GM04503 (cell line): ENCODE data around the gene METTL4.
A peak's percentile ranks its signal among the peaks of the same experiment; 100 is the strongest.

Experiments used
- DNase-seq: peaks from one replicate; pipeline ENCODE4 v3.0.0-alpha.2; 2012; ENCODE audit warnings: low read depth

Gene METTL4

GRCh38 chr18:2571200-2572170, at the start of gene METTL4, which contains the start of gene NDC80:
Gene METTL4 (minus strand): TSS chr18:2571505. CDS start chr18:2567216, 4,289 bp downstream.
Gene NDC80 (plus strand): TSS chr18:2571557. CDS start chr18:2572986, 1,429 bp downstream.
- peak; percentile 36 for DNase-seq

- no peak for DNase-seq
These were observed 46.7 kb upstream of the METTL4 start for GRCh38 chr18:2618009-2618408.

- DNase-seq, result no peak
These were observed 46.2 kb upstream of the METTL4 start for GRCh38 chr18:2617401-2617998.

DNA sequence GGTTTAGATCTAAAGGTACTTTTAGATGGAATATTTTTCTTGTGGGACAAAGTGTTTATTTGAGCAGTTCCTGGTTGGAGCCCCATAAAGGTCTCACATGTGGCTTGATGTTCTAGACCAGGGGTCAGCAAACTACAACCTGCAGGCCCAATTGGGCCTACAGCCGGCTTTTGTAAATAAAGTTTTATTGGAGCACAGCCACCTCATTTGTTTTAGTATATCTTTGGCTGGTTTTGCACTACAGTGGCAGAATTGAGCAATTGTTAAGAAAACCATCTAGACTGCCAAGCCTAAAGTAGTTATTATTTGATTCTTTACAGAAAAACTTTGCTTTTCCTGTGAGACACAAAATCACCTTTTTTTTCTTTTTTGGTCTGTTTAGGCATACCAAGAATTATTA, 41.7 kb upstream of the METTL4 start:
- no peak for DNase-seq

- no peak for DNase-seq
These were observed 39.2 kb upstream of the METTL4 start for GRCh38 chr18:2610549-2610948.

DNA sequence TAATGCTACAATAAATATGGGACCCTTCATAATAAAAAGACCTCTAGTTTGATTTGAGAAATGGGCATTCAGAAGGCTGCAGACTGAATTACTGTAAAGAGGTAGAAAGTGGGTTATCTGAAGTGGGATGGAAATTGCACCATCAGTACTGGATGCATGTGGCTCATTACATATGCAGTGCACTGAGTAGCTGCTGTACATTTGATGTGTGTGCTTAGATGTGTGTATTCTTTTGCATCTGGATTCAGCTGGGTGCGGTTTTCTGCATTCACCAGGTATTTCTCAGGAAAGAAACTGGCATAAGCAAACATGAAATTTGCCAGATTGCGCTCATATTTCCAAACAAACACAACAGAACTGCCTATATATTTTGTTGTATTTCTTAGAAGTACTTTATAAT, 38.3 kb upstream of the METTL4 start:
- DNase-seq, result no peak

DNA sequence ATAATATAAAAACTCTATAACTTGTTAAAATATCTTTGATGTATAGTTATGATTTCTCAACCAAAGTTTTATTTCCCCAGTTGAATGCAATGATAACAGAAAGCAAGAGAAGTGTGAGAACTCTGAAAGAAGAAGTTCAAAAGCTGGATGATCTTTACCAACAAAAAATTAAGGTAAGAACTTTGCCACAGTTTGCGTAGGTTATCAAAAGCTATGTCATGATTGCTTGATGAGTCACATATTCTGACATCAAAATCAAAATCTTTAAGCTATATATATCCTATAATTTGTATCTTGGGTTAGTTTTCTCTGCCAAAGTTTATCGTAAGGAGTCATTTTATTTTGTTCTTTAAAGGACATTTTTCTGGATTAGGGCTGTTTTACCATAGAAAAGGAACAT, 35.0 kb upstream of the METTL4 start:
- no peak for DNase-seq

DNA sequence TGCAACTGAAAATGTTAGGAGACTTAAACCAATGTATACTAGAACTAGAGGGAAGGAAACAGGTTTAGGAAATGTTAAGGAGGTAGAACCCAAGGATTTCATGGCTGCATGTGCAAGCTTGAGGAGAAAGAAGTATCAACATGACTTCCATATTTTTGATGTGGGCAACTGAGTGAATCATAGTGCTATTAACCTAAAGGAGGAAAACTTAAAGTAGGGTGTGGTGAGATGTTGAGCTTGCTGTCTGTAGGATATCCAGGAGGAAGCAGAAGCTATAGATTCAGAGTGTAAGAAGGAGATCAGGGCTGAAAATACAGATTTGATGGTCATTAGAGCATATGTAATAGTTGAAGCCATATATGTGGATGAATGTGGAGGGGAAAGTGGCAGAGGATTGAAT, 31.5 kb upstream of the METTL4 start:
- DNase-seq, result no peak

DNA sequence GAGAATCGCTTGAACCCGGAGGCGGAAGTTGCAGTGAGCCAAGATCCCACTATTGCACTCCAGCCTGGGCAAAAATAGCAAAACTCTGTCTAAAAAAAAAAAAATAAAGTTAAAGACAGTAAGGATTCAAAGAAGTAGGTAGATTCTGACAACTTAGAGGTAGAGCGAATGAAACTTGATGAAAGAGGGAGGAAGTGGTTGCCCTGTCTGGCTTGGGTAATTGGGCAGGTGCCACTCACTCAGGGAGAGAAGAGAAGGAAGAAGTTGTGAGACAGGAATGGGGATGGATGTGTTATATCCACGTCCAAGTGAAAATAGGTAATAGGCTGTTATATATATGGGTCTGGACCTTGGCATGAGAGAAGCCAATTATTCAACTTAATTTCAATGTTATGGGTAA, 26.3 kb upstream of the METTL4 start:
- no peak for DNase-seq

DNA sequence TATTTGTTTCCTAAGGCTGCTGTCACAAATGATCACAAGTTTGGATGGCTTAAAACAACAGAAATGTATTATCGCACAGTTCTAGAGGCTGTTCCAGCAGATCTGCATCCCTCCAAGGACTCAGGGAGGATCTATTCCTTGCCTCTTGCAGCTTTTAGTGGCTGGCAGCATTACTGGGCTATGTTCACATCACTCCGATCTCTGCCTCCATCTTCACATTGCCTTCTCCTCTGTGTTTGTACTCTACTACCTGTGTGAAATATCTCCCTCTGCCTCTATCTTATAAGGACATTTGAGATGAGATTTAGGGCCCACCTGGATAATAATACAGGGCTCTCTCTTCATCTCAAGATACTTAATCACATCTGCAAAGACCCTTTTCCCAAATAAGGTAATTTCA, 19.0 kb upstream of the METTL4 start:
- no peak for DNase-seq

DNA sequence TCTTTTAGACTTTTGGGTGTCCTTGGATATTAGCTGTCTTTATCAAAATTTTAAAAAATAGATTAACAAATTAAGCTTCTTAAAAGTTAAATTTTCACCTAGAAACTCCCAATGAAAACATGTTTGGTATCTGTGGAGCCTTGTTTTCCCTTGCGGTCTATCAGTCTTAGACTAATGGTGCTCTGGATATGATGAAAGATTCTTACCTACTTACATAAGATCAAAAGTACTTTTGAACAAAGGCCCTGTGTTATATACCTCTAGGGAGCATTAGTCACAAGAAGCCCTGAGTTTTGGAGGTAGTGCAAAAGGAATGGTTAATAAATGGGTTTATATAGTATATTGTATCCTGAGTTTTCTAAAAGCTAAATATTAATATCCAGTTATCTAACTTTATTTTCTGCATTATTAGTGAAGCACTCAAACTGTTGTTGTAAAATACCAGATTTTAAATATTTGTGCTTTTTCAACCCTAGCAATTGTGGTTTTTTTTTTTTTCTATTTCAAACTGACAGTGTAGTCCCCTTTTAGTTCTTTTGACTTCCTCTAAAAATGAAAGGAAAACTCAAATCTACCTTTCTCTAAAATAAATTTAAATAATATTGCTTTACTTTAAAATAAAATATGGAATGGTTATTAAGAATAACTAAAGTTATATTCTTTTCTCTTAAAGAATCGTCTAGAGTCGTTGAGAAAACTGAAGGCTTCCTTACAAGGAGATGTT, 18.2 kb upstream of the METTL4 start:
- DNase-seq, result no peak

DNA sequence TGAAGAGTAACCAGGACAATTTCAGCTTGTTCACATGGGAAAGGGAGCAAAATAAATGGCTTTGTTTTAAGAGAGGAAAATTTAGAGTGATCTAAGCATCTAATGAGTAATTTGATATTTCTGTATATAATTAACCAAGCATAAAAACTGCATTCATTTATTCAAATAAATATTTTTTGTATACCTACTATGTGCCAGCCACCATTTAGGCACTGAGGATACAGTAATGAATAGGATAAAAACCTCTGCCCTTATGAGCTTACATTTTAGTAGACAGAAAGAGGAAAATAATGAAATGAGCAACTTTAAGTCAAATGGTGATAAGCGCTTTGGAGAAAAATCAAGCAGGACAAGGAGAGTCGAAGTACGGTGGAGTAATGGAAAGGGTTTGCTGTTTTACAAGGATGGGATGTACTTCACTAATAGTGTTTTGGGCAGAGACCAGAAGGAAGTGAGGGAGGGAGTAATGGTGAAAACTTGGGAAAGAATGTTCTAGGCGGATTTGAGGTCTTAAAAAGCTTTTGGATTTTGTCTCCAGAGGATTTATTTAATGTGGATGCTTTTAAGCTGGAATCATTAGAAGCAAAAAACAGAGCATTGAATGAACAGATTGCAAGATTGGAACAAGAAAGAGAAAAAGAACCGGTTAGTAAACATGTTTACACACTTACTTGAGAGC, 17.5 kb upstream of the METTL4 start:
- no peak for DNase-seq

GRCh38 chr18:2587788-2588187, 16.5 kb upstream of the METTL4 start:
- DNase-seq, result no peak

DNA sequence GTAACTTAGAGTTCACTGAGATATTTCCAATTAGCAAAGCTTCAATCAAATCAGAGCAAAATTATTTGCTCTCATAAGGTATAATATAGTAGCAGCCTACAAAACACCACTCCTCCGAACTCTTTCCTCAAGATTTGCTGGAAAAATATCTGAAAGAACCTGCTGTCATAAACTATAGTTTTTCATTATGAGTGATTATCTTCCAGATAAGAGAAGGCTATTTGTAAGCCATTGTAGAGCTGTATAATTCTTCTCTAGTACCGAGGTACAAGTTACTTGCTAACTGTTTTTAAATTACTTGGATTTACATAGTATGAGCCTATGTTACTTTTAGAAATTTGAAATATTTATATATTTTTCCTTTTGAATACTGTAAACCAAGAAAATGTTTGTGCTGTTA, 2.1 kb upstream of the METTL4 start:
- no peak for DNase-seq

DNA sequence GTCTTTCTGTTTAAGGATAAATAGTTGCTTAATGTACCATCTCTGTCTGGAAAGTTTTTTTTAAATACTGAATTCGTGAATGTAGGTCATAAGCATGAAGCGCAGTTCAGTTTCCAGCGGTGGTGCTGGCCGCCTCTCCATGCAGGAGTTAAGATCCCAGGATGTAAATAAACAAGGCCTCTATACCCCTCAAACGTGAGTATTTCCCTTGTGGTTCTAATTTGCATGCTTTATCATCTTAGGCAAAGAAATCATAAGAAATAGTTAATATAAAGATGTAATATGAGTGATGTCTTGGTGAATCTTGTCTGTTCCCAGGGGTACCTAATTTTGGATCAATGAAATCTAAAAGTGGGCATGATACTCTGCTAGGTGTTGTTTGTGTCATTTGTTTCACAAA, 1.6 kb upstream of the METTL4 start:
- DNase-seq, result no peak

- no peak for DNase-seq
These were observed 865 bp upstream of the METTL4 start for GRCh38 chr18:2572171-2572569.

- DNase-seq, result peak; percentile 29
These were observed 519 bp downstream of the METTL4 start for GRCh38 chr18:2570772-2571199.

- DNase-seq, result no peak
These were observed 1.7 kb downstream of the METTL4 start for GRCh38 chr18:2569338-2570207.

DNA sequence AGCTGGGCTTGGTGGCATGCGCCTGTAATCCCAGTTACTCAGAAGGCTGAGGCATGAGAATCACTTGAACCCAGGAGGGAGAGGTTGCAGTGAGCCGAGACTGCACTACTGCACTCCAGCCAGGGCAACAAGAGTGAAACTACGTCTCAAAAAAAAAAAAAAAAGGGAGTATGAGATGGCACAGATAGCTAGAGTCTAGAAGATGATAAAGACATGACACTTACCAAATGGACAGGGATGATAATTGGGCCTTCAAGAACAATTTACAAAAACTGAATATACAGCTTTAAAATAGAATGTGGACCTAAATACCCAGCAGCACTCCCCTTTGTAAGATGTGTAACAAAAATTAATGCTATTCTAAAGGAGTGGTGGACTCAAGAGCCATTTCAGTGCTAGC, 2.7 kb downstream of the METTL4 start:
- no peak for DNase-seq

GRCh38 chr18:2568129-2568528, 3.2 kb downstream of the METTL4 start:
- DNase-seq, result no peak

DNA sequence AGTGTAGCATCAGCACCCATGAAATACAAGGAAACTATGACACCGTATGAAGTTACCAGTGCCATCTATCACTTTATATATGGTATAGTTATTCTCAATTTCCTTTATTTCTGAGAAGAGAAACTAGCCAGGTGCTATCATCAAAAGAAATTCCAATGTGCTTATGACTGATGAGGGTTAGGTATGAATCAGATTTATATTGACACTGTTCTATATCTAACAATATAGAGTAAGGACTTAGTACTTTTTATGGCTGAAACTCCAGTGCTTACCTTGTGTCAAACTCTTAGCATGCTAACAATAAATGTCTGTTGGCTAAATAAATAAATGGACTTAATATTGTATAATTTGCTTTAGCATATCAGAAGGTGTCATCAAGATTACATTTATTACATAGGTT, 6.9 kb downstream of the METTL4 start:
- no peak for DNase-seq
